PC-9 (cell line): ENCODE data around the gene PKD2. TPM values are rescaled to one million over a fixed set of nuclear protein-coding genes. Genes with fewer than 3 reads are reported as not detected.

Source experiments
- BruUV-seq: library from RNA; stranded (reverse); fragments of 400-500 nt; replicated peaks from 2 replicates; lab custom pipeline; 2021; lab: Mats Ljungman, UMichigan
- CTCF ChIA-PET: fragments of 300-600 bp; sonication (Branson Sonifier 250); formaldehyde crosslinking; loops from one replicate; lab custom pipeline; 2022; ENCODE audit warnings: antibody characterized with exemption; lab: Charles Lee
- POLR2A ChIA-PET: fragments of 300-600 bp; sonication (Branson Sonifier 250); formaldehyde crosslinking; loops from one replicate; lab custom pipeline; 2022; ENCODE audit warnings: antibody characterized with exemption; ENCODE audit not compliant: unreplicated experiment; lab: Charles Lee
- DNase-seq, 2 experiments: peaks; one replicate each; pipeline versions ENCODE4 v3.0.0 to v3.0.0-alpha.2; 2015 to 2022; ENCODE audit warnings: mixed read lengths in 1 of 2
- H2AFZ ChIP-seq: fragments of 200-600 bp; sonication (generic); 2 replicates; pipeline ENCODE4 v1.8.1; 2017; ENCODE audit warnings: antibody characterized with exemption
- H3F3A ChIP-seq: fragments of 200-600 bp; sonication (generic); 2 replicates; pipeline ENCODE4 v1.8.1; 2017; ENCODE audit warnings: antibody characterized with exemption, mild to moderate bottlenecking, low read depth; ENCODE audit not compliant: insufficient read depth
- H3K27ac ChIP-seq: fragments of 200-600 bp; sonication (generic); 2 replicates; pipeline ENCODE4 v1.6.1; 2016; ENCODE audit warnings: mixed run types
- H3K27me3 ChIP-seq: fragments of 200-600 bp; sonication (generic); 2 replicates; pipeline ENCODE4 v1.6.1; 2016; ENCODE audit warnings: low read depth, mixed run types; ENCODE audit not compliant: insufficient read depth
- H3K36me3 ChIP-seq: fragments of 200-600 bp; sonication (generic); 2 replicates; pipeline ENCODE4 v1.6.1; 2016; ENCODE audit warnings: low read depth, mixed run types
- H3K4me1 ChIP-seq: fragments of 200-600 bp; sonication (generic); replicated peaks from 2 replicates; pipeline ENCODE4 v1.6.1; 2016; ENCODE audit warnings: mixed run types; ENCODE audit not compliant: insufficient read depth
- H3K4me2 ChIP-seq: fragments of 200-600 bp; sonication (generic); 2 replicates; pipeline ENCODE4 v1.6.1; 2017; ENCODE audit warnings: mixed run types
- H3K4me3 ChIP-seq: fragments of 200-600 bp; sonication (generic); 2 replicates; pipeline ENCODE4 v1.6.1; 2016; ENCODE audit warnings: mixed run types
- H3K79me2 ChIP-seq: fragments of 200-600 bp; sonication (generic); 2 replicates; pipeline ENCODE4 v1.6.1; 2017; ENCODE audit warnings: low read depth, mixed run types
- H3K9me2 ChIP-seq: fragments of 200-600 bp; sonication (generic); 2 replicates; pipeline ENCODE4 v1.8.1; 2017; ENCODE audit warnings: mild to moderate bottlenecking; ENCODE audit not compliant: insufficient read depth
- H3K9me3 ChIP-seq: fragments of 200-600 bp; sonication (generic); 2 replicates; pipeline ENCODE4 v1.8.1; 2016; ENCODE audit warnings: low read depth; ENCODE audit not compliant: insufficient read depth
- H4K20me1 ChIP-seq: fragments of 200-600 bp; sonication (generic); 2 replicates; pipeline ENCODE4 v1.8.1; 2017; ENCODE audit not compliant: insufficient read depth
- CTCF ChIP-seq: fragments of 200-600 bp; sonication (generic); conservative IDR thresholded peaks from 2 replicates; pipeline ENCODE4 v1.6.1; 2017; ENCODE audit warnings: mixed run types, antibody characterized with exemption, mild to moderate bottlenecking, moderate library complexity
- EZH2 ChIP-seq: fragments of 200-600 bp; sonication (generic); IDR thresholded peaks from 2 replicates; pipeline ENCODE4 v1.8.0; 2017; ENCODE audit warnings: antibody characterized with exemption, low read depth
- intact Hi-C: fragments of 100-400 bp; cut with micrococcal nuclease; formaldehyde crosslinking; loops from one replicate; pipeline ENCODE4 v1.10.0; 2022; ENCODE audit not compliant: unreplicated experiment
- total RNA-seq: library from RNA; stranded (reverse); gene quantifications from 2 replicates; pipeline ENCODE4 v1.2.3, GENCODE V29; 2021

The PKD2 gene
- total RNA-seq, 1 experiment from 2014 or later = 10.2 TPM

GRCh38 chr4:88062843-88063242 is 55.4 kb downstream of the PKD2 start:
- no peak overlapping the region for H2AFZ ChIP-seq
- H3K4me1 ChIP-seq = no peaks in the 10 kb centered on the region
- H3K27ac ChIP-seq = no peak overlapping the region
- H4K20me1 ChIP-seq = no peaks in the 10 kb centered on the region
- H3K9me3 ChIP-seq = no peaks in the 10 kb centered on the region
- no peak overlapping the region for H3K4me3 ChIP-seq
- no peak overlapping the region for H3K4me2 ChIP-seq
- intact Hi-C loops = no loop called here
- H3K36me3 ChIP-seq = no peaks in the 10 kb centered on the region
- no TSS peak for BruUV-seq
- no peak for DNase-seq
- ChIA-PET CTCF (no interaction called here), POLR2A (no interaction called here)
- no peaks in the 10 kb centered on the region for H3F3A ChIP-seq
- H3K79me2 ChIP-seq = no peaks in the 10 kb centered on the region
- H3K9me2 ChIP-seq = no peaks in the 10 kb centered on the region
- TF ChIP-seq CTCF (no peak), EZH2 (no peak)
- no peaks in the 10 kb centered on the region for H3K27me3 ChIP-seq

GRCh38 chr4:88063634-88064296 is 56.3 kb downstream of the PKD2 start:
- intact Hi-C loops = no loop called here
- BruUV-seq = no TSS peak
- no peaks in the 10 kb centered on the region for H3K36me3 ChIP-seq
- no peaks in the 10 kb centered on the region for H3K4me1 ChIP-seq
- ChIA-PET CTCF (no interaction called here), POLR2A (no interaction called here)
- H3K79me2 ChIP-seq = no peaks in the 10 kb centered on the region
- H3K27me3 ChIP-seq = no peaks in the 10 kb centered on the region
- H3K9me3 ChIP-seq = no peaks in the 10 kb centered on the region
- no peak overlapping the region for H3K27ac ChIP-seq
- no peak for TF ChIP-seq EZH2
- TF ChIP-seq CTCF = no peak
- no peak for DNase-seq
- no peaks in the 10 kb centered on the region for H3K9me2 ChIP-seq
- no peaks in the 10 kb centered on the region for H3F3A ChIP-seq
- H2AFZ ChIP-seq = no peak overlapping the region
- no peak overlapping the region for H3K4me2 ChIP-seq
- H3K4me3 ChIP-seq = no peak overlapping the region
- no peaks in the 10 kb centered on the region for H4K20me1 ChIP-seq

- Histone ChIP-seq H3K9me2 (no peaks in the 10 kb centered on the region), H3K4me2 (no peak overlapping the region), H3K4me1 (no peaks in the 10 kb centered on the region), H3F3A (no peaks in the 10 kb centered on the region), H3K9me3 (no peaks in the 10 kb centered on the region), H4K20me1 (no peaks in the 10 kb centered on the region), H3K4me3 (no peak overlapping the region), H3K79me2 (no peaks in the 10 kb centered on the region), H3K27ac (no peak overlapping the region), H3K36me3 (no peaks in the 10 kb centered on the region), H2AFZ (no peak overlapping the region), H3K27me3 (no peaks in the 10 kb centered on the region)
- intact Hi-C loops = no loop called here
- no peak for DNase-seq
- TF ChIP-seq CTCF (no peak), EZH2 (no peak)
- POLR2A ChIA-PET = no interaction called here
- CTCF ChIA-PET = no interaction called here
- no TSS peak for BruUV-seq
Measured at GRCh38 chr4:88064410-88064809, 57.0 kb downstream of the PKD2 start.
